ENCODE data around the gene SERINC4. TPM values are rescaled to one million over a fixed set of nuclear protein-coding genes. Genes with fewer than 3 reads are reported as not detected.
"Not testable (repeated sequence)": the region's sequence is repeated elsewhere in the genome, so short reads cannot be mapped to it uniquely, and the experiment has no call there.

SERINC4 gene
- total RNA-seq, 1 donor from 2014 or later = 0.35 TPM

DNA sequence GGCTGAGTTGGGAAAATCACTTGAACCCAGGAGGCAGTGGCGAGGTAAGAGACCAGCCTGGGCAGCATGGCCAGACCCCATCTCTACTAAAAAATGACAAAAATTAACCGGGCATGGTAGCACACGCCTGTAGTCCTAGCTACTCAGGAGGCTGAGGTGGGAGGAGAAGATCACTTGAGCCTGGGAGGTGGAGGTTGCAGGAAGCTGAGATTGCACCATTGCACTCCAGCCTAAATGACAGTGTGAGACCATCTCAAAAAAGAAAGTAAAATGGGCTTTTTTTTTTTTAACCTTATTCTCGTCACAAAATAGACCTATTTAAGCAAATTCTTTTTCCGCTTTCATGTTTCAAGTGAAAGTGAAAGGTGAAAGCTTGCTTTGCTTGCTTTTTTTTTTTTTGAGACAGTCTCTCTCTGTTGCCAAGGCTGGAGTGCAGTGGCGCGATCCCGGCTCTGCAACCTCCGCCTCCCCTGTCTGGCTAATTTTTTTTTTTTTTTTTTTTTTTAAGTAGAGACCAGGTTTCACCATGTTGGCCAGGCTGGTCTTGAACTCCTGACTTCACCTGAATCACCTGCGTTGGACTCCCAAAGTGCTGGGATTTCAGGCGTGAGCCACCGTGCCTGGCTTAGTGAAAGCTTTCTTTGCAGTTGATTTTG is 50.2 kb downstream of the SERINC4 start:
- TF ChIP-seq, protein P1, sequence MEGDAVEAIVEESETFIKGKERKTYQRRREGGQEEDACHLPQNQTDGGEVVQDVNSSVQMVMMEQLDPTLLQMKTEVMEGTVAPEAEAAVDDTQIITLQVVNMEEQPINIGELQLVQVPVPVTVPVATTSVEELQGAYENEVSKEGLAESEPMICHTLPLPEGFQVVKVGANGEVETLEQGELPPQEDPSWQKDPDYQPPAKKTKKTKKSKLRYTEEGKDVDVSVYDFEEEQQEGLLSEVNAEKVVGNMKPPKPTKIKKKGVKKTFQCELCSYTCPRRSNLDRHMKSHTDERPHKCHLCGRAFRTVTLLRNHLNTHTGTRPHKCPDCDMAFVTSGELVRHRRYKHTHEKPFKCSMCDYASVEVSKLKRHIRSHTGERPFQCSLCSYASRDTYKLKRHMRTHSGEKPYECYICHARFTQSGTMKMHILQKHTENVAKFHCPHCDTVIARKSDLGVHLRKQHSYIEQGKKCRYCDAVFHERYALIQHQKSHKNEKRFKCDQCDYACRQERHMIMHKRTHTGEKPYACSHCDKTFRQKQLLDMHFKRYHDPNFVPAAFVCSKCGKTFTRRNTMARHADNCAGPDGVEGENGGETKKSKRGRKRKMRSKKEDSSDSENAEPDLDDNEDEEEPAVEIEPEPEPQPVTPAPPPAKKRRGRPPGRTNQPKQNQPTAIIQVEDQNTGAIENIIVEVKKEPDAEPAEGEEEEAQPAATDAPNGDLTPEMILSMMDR (conservative IDR thresholded peaks at IDR 0.05) = no peak
- DNase-seq (ENCODE audit: low read depth, low spot score) = no peak
- Mint-ChIP-seq H3K27ac (ENCODE audit: unreplicated experiment) (peak overlapping the region; percentile 43), H3K27me3 (ENCODE audit: low read depth) (no peaks in the 10 kb centered on the region), H3K9me3 (no peaks in the 10 kb centered on the region), H3K4me3 (peak overlapping the region; percentile 34), H3K36me3 (ENCODE audit: low read depth) (peaks cover 12% of the 10 kb centered on the region), H3K4me1 (peaks cover 26% of the 10 kb centered on the region)

DNA sequence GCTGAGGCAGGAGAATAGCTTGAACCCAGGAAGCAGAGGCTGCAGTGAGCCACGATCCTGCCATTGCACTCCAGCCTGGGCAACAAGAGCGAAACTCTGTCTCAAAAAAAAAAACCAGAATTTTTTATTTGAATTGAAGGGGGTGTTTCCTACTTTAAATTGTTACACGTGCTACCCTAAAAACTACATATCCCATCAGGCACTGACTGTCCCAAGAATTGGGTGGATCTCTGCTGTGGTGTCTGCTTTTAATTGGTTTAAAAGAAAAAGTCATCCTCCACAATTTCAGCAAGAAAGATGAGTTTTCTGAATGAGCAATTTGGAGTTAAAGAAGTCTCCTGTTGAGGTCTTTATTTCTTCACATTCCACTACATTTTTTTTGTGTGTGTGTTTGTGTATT is 51.6 kb downstream of the SERINC4 start:
- Mint-ChIP-seq H3K9me3 (no peaks in the 10 kb centered on the region), H3K36me3 (ENCODE audit: low read depth) (peaks cover 12% of the 10 kb centered on the region), H3K4me1 (peaks cover 31% of the 10 kb centered on the region), H3K27ac (ENCODE audit: unreplicated experiment) (no peak overlapping the region), H3K27me3 (ENCODE audit: low read depth) (no peaks in the 10 kb centered on the region), H3K4me3 (peak overlapping the region; percentile 97)
- TF ChIP-seq, protein P1 (conservative IDR thresholded peaks at IDR 0.05) = no peak
- DNase-seq (ENCODE audit: low read depth, low spot score) = no peak

DNA sequence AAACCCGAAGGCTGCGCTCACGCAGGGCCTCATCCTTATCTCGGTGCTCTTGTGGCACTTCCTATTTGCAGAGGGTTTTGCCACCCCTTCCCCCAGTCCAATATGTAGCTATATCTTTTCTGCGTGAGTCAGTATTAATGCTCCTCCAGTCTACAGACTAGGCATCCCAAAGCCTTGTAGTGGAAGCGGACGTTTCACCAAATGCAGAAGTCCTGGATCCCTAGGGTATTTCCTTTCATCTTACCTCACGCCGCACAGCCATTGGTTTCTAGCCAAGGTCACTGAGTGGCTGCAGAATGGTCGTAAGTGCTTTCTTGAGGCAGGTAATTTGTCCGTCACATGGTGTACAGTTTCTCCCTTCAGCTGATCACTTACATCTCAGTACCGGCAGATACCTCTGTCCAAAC is 53.1 kb downstream of the SERINC4 start:
- peaks cover 27% of the 10 kb centered on the region for H3K4me1 Mint-ChIP-seq
- peaks cover 12% of the 10 kb centered on the region for H3K36me3 Mint-ChIP-seq (ENCODE audit: low read depth)
- H3K27me3 Mint-ChIP-seq (ENCODE audit: low read depth); H3K9me3 Mint-ChIP-seq; DNase-seq (ENCODE audit: low read depth, low spot score): not testable (repeated sequence)
- peak overlapping the region; percentile 99 for H3K27ac Mint-ChIP-seq (ENCODE audit: unreplicated experiment)
- peak overlapping the region; percentile 97 for H3K4me3 Mint-ChIP-seq

DNA sequence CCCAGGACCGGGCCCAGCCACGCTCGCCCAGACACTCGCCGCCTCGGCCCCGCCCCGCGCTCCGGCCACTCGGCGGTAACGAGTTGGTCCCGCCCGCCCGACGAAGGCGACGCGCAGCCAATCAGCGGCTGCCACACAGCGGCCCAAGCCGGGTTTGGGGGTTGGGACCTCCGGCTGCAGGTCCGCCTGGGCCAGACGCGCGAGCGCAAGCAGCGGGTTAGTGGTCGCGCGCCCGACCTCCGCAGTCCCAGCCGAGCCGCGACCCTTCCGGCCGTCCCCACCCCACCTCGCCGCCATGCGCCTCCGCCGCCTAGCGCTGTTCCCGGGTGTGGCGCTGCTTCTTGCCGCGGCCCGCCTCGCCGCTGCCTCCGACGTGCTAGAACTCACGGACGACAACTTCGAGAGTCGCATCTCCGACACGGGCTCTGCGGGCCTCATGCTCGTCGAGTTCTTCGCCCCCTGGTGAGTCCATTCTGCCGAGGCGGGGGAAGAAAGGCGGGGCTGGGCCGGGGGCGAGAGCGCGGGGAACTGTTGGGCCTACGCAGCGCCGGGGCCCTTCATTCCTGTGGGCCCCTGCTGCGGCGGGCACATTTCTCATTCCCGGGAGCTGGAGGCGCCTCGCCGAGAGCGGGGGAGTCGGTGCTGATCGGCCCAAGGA is 53.6 kb downstream of the SERINC4 start, which contains the start of gene PDIA3:
PDIA3 (plus strand) TSS at position 194 of the 658 bp plus-strand sequence; CDS start at position 296, 102 bp downstream.
- peaks cover 23% of the 10 kb centered on the region for H3K4me1 Mint-ChIP-seq
- not testable (repeated sequence) for H3K27me3 Mint-ChIP-seq (ENCODE audit: low read depth); H3K9me3 Mint-ChIP-seq
- TF ChIP-seq, protein P1 (conservative IDR thresholded peaks at IDR 0.05) = peak; percentile 42
- peak within 1 kb of the TSS; percentile 99 for H3K27ac Mint-ChIP-seq (ENCODE audit: unreplicated experiment)
- H3K4me3 Mint-ChIP-seq = peak within 1 kb of the TSS; percentile 97
- peak; percentile 90 for DNase-seq (ENCODE audit: low read depth, low spot score)
- H3K36me3 Mint-ChIP-seq (ENCODE audit: low read depth) = peaks cover 12% of the 10 kb centered on the region

Small RNA genes within 50 kb of the gene (microRNA-seq; reads per million reads assigned to microRNA genes)
- gene MIR1282 = not detected

Other genes with a start within 250 kb of the SERINC4 start
- 33.1 and 37.9 TPM in 2 replicates for gene PPIP5K1, start 210.0 kb downstream of the SERINC4 start, total RNA-seq
- gene CKMT1B, start 206.2 kb downstream of the SERINC4 start, total RNA-seq = 1.9 and 4.5 TPM in 2 replicates
- 0.19 and 0.30 TPM in 2 replicates for gene STRC, start 181.4 kb downstream of the SERINC4 start, total RNA-seq
- gene CATSPER2, start 151.4 kb downstream of the SERINC4 start, total RNA-seq = 2.7 and 2.8 TPM in 2 replicates
- 4.9 and 5.3 TPM in 2 replicates for gene CKMT1A, start 106.4 kb downstream of the SERINC4 start, total RNA-seq
- 342 and 351 TPM in 2 replicates for gene PDIA3, start 53.8 kb downstream of the SERINC4 start, total RNA-seq
- 1.3 and 2.7 TPM in 2 replicates for gene ELL3, start 23.3 kb downstream of the SERINC4 start, total RNA-seq
- gene SERF2, start 7.9 kb downstream of the SERINC4 start, total RNA-seq = 578 and 599 TPM in 2 replicates
- gene HYPK, start 379 bp upstream of the SERINC4 start, total RNA-seq = 12.0 and 19.8 TPM in 2 replicates
- gene MFAP1, start 24.5 kb upstream of the SERINC4 start, total RNA-seq = 41.0 TPM in 2 replicates
- gene WDR76, start 26.8 kb upstream of the SERINC4 start, total RNA-seq = 40.2 and 41.3 TPM in 2 replicates